ENCODE data around the gene MATN3.

Gene MATN3

DNA sequence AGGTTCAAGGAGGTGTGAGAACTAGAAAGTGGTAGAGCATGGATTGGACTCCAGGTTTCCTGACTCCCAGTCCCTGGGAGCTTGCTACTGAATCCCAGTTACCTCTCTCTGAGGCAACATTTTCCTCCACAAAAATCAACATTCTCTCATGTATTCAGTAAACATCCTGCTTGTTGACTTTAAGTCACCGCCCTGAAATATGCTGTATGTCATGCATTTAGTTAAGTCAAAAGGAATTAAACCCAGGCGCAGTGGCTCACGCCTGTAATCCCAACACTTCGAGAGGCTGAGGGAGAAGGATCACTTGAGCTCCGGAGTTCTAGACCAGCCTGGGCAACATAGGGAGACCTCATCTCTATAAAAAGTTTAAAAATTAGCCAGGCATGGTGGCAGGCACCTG, 3.8 kb downstream of the MATN3 start:
- Histone ChIP-seq H3K4me2 (ENCODE audit: low read length) (no peak overlapping the region), H4K5ac (ENCODE audit: low read length) (no peak overlapping the region), H2AK5ac (ENCODE audit: low read length) (no peak overlapping the region), H3K27ac (ENCODE audit: low read depth, low read length) (no peak overlapping the region), H4K8ac (ENCODE audit: low read depth, low read length) (no peak overlapping the region), H3K9ac (ENCODE audit: low read length) (no peak overlapping the region), H2BK5ac (ENCODE audit: low read length) (no peak overlapping the region), H3K36me3 (ENCODE audit: control insufficient read depth, insufficient read depth, low read length) (no peaks in the 10 kb centered on the region), H3K79me2 (ENCODE audit: control insufficient read depth, insufficient read depth, low read length) (no peaks in the 10 kb centered on the region), H3K4me3 (ENCODE audit: low read length) (no peak overlapping the region), H3K4me1 (ENCODE audit: control insufficient read depth, low read depth, low read length) (peaks cover 7% of the 10 kb centered on the region), H3K56ac (ENCODE audit: low read length) (no peak overlapping the region), H2BK120ac (ENCODE audit: low read depth, low read length) (no peak overlapping the region), H3K18ac (ENCODE audit: low read length) (no peak overlapping the region), H3K23ac (ENCODE audit: low read length) (no peak overlapping the region), H3K4ac (ENCODE audit: low read depth, low read length) (no peak overlapping the region), H2BK15ac (replicated peaks; ENCODE audit: low read depth) (no peak overlapping the region), H3K27me3 (ENCODE audit: insufficient read depth, low read length, poor library complexity) (no peaks in the 10 kb centered on the region), H3K79me1 (ENCODE audit: low read length) (peaks cover 3% of the 10 kb centered on the region)
- DNase-seq, result no peak
- no CpG with 5 or more reads among the region's 5 CpGs for WGBS (ENCODE audit: extremely low coverage, insufficient coverage, low lambda C conversion rate)

DNA sequence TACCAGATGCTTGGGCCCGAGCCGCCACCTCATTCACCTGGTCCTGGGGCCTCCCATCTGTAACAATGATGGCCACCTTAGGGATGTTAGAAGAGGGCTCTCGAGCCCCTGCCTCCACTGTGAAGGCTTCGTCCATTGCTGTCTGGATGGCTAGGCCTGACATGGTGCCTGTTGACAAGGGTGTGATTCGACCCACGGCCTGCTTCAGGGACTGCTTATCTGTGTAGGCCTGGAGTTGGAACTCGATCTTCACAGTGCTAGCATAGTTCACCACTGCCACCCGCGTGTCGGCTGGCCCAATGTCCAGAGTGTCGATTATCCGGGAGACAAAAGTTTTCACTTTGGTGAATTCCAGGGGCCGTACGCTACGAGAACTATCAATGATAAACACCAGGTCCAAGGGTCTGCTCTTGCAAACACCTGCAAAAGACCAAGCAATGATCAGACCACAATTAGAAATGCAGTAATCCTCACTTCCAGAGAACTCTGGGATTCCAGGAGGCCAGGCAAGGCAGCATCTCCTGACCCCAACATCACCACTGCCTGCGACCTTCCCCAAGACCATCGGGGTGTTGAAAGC, 6.5 kb downstream of the MATN3 start:
- Histone ChIP-seq H4K5ac (ENCODE audit: low read length) (no peak overlapping the region), H3K27me3 (ENCODE audit: insufficient read depth, low read length, poor library complexity) (no peaks in the 10 kb centered on the region), H3K56ac (ENCODE audit: low read length) (no peak overlapping the region), H2BK120ac (ENCODE audit: low read depth, low read length) (no peak overlapping the region), H3K27ac (ENCODE audit: low read depth, low read length) (no peak overlapping the region), H4K8ac (ENCODE audit: low read depth, low read length) (no peak overlapping the region), H3K4me3 (ENCODE audit: low read length) (no peak overlapping the region), H3K9ac (ENCODE audit: low read length) (no peak overlapping the region), H3K4ac (ENCODE audit: low read depth, low read length) (no peak overlapping the region), H3K4me1 (ENCODE audit: control insufficient read depth, low read depth, low read length) (peaks cover 5% of the 10 kb centered on the region), H3K18ac (ENCODE audit: low read length) (no peak overlapping the region), H3K36me3 (ENCODE audit: control insufficient read depth, insufficient read depth, low read length) (peaks cover 1% of the 10 kb centered on the region), H2AK5ac (ENCODE audit: low read length) (no peak overlapping the region), H2BK15ac (replicated peaks; ENCODE audit: low read depth) (no peak overlapping the region), H3K79me2 (ENCODE audit: control insufficient read depth, insufficient read depth, low read length) (no peaks in the 10 kb centered on the region), H2BK5ac (ENCODE audit: low read length) (no peak overlapping the region), H3K79me1 (ENCODE audit: low read length) (peaks cover 4% of the 10 kb centered on the region), H3K4me2 (ENCODE audit: low read length) (no peak overlapping the region), H3K23ac (ENCODE audit: low read length) (no peak overlapping the region)
- DNase-seq, result no peak
- WGBS (ENCODE audit: extremely low coverage, insufficient coverage, low lambda C conversion rate), result no CpG with 5 or more reads among the region's 17 CpGs

DNA sequence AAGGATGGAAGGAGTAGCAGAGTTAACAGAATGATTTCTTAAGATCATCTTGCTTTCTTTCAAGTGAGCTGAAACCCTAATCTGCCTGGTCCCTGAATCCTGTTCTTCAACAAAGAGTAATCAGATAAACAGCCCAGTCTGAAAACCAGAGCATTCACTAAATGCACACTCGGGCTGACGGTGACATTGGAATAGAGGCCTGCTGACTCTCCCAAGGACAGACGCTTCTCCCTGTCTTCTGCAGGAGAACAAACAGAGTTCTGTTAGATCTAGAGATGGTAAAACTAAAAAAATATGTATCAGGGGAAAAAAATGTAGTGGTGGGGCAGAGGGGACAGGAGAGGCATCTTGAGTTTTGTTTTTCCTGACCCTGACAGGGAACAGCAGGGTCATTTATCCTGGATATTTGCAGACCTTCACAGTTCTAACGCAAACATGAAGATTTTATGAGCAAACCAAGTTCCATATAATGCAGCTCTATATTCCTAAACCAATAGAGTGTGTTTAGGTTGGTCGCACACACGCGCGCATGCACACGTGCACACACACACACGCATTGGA, 7.3 kb downstream of the MATN3 start:
- no peak for DNase-seq
- Histone ChIP-seq H3K79me1 (ENCODE audit: low read length) (peaks cover 4% of the 10 kb centered on the region), H3K27me3 (ENCODE audit: insufficient read depth, low read length, poor library complexity) (no peaks in the 10 kb centered on the region), H3K4ac (ENCODE audit: low read depth, low read length) (no peak overlapping the region), H2BK5ac (ENCODE audit: low read length) (no peak overlapping the region), H3K9ac (ENCODE audit: low read length) (no peak overlapping the region), H3K56ac (ENCODE audit: low read length) (no peak overlapping the region), H3K4me2 (ENCODE audit: low read length) (no peak overlapping the region), H3K4me1 (ENCODE audit: control insufficient read depth, low read depth, low read length) (peaks cover 3% of the 10 kb centered on the region), H2BK15ac (replicated peaks; ENCODE audit: low read depth) (no peak overlapping the region), H3K27ac (ENCODE audit: low read depth, low read length) (no peak overlapping the region), H3K23ac (ENCODE audit: low read length) (no peak overlapping the region), H2AK5ac (ENCODE audit: low read length) (no peak overlapping the region), H4K5ac (ENCODE audit: low read length) (no peak overlapping the region), H3K4me3 (ENCODE audit: low read length) (no peak overlapping the region), H4K8ac (ENCODE audit: low read depth, low read length) (no peak overlapping the region), H3K36me3 (ENCODE audit: control insufficient read depth, insufficient read depth, low read length) (peaks cover 1% of the 10 kb centered on the region), H3K18ac (ENCODE audit: low read length) (no peak overlapping the region), H3K79me2 (ENCODE audit: control insufficient read depth, insufficient read depth, low read length) (no peaks in the 10 kb centered on the region), H2BK120ac (ENCODE audit: low read depth, low read length) (no peak overlapping the region)
- WGBS (ENCODE audit: extremely low coverage, insufficient coverage, low lambda C conversion rate), result no CpG with 5 or more reads among the region's 10 CpGs

DNA sequence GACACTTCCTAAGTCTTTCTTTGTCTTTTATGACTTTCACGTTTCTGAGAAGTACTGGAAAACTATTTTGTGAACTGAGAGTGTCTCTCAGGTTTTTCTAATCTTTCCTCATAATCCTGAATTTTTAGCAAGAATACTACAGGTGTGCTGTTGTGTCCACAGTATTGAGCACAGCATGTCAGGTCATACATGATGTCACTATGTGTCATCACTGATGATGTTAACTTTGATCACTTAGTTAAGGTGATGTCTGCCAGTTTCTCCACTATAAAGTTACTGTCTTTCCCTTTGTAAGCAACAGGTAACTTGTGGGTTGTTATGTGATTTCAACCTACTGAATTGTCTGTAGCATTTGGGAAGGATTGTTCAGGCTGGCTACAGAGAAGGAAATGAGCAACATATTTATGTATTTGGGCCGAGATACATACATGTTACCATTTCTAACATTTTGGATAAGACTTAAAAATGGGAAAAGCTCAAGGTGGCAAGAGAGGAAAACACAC, 11.1 kb downstream of the MATN3 start:
- Histone ChIP-seq H2BK5ac (ENCODE audit: low read length) (no peak overlapping the region), H3K4me3 (ENCODE audit: low read length) (no peak overlapping the region), H3K9ac (ENCODE audit: low read length) (no peak overlapping the region), H3K79me1 (ENCODE audit: low read length) (peaks cover 3% of the 10 kb centered on the region), H2BK120ac (ENCODE audit: low read depth, low read length) (no peak overlapping the region), H2AK5ac (ENCODE audit: low read length) (no peak overlapping the region), H4K5ac (ENCODE audit: low read length) (no peak overlapping the region), H3K27ac (ENCODE audit: low read depth, low read length) (no peak overlapping the region), H4K8ac (ENCODE audit: low read depth, low read length) (no peak overlapping the region), H2BK15ac (replicated peaks; ENCODE audit: low read depth) (no peak overlapping the region), H3K4me1 (ENCODE audit: control insufficient read depth, low read depth, low read length) (no peaks in the 10 kb centered on the region), H3K4me2 (ENCODE audit: low read length) (no peak overlapping the region), H3K18ac (ENCODE audit: low read length) (no peak overlapping the region), H3K79me2 (ENCODE audit: control insufficient read depth, insufficient read depth, low read length) (no peaks in the 10 kb centered on the region), H3K36me3 (ENCODE audit: control insufficient read depth, insufficient read depth, low read length) (peaks cover 1% of the 10 kb centered on the region), H3K23ac (ENCODE audit: low read length) (no peak overlapping the region), H3K27me3 (ENCODE audit: insufficient read depth, low read length, poor library complexity) (no peaks in the 10 kb centered on the region), H3K56ac (ENCODE audit: low read length) (no peak overlapping the region), H3K4ac (ENCODE audit: low read depth, low read length) (no peak overlapping the region)
- WGBS (ENCODE audit: extremely low coverage, insufficient coverage, low lambda C conversion rate), result no CpG with 5 or more reads among the region's 2 CpGs
- no peak for DNase-seq

DNA sequence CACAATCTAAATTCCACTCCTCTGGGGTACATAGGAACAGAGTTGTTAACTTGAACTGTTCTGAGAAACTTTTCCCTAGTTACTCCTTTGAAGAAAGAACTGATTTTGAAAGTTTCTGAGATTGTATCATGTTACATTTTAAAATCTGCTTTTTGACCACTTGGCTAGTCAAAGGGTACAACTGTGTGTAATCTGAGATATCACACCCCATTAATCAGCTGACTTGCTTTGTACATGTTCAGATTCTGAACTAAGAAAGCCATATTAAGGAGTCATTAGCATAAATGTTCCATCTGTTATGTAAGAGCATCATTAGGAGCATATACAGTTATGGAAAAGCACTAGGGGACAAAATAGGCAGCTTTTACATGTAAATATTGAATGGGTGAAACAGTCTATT, 18.7 kb downstream of the MATN3 start:
- Histone ChIP-seq H2BK5ac (ENCODE audit: low read length) (no peak overlapping the region), H2AK5ac (ENCODE audit: low read length) (no peak overlapping the region), H3K18ac (ENCODE audit: low read length) (no peak overlapping the region), H3K4me1 (ENCODE audit: control insufficient read depth, low read depth, low read length) (no peaks in the 10 kb centered on the region), H3K56ac (ENCODE audit: low read length) (no peak overlapping the region), H3K27ac (ENCODE audit: low read depth, low read length) (no peak overlapping the region), H4K5ac (ENCODE audit: low read length) (no peak overlapping the region), H3K9ac (ENCODE audit: low read length) (no peak overlapping the region), H4K8ac (ENCODE audit: low read depth, low read length) (no peak overlapping the region), H2BK15ac (replicated peaks; ENCODE audit: low read depth) (no peak overlapping the region), H3K79me1 (ENCODE audit: low read length) (no peaks in the 10 kb centered on the region), H3K23ac (ENCODE audit: low read length) (no peak overlapping the region), H2BK120ac (ENCODE audit: low read depth, low read length) (no peak overlapping the region), H3K4me3 (ENCODE audit: low read length) (no peak overlapping the region), H3K4ac (ENCODE audit: low read depth, low read length) (no peak overlapping the region), H3K27me3 (ENCODE audit: insufficient read depth, low read length, poor library complexity) (no peaks in the 10 kb centered on the region), H3K79me2 (ENCODE audit: control insufficient read depth, insufficient read depth, low read length) (peaks cover 3% of the 10 kb centered on the region), H3K4me2 (ENCODE audit: low read length) (no peak overlapping the region), H3K36me3 (ENCODE audit: control insufficient read depth, insufficient read depth, low read length) (no peaks in the 10 kb centered on the region)
- no peak for DNase-seq

DNA sequence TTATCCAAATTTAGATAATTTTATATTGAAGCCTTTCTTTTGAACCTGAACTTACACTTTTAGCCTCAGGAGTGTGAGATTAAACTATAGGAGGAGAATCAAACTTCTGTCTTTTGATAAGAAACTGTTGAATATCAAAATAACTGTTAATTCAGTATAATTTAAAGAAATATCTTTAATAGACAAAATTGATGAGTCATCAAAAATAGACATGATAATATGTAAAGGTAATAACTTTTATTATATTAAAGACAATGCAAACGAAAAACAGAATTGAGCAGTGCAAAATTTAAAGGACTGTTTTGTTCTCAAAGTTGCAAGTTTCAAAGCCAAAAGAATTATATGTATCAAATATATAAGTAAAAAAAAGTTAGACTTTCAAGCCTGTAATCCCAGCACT, 20.6 kb downstream of the MATN3 start:
- Histone ChIP-seq H2BK5ac (ENCODE audit: low read length) (no peak overlapping the region), H2AK5ac (ENCODE audit: low read length) (no peak overlapping the region)
- WGBS (ENCODE audit: extremely low coverage, insufficient coverage, low lambda C conversion rate), result no CpG with 5 or more reads among the region's 1 CpG

More for the DNA sequence above, 20.6 kb downstream of the MATN3 start:
- Histone ChIP-seq H3K27ac (ENCODE audit: low read depth, low read length) (no peak overlapping the region), H2BK120ac (ENCODE audit: low read depth, low read length) (no peak overlapping the region), H3K27me3 (ENCODE audit: insufficient read depth, low read length, poor library complexity) (no peaks in the 10 kb centered on the region), H3K79me1 (ENCODE audit: low read length) (no peaks in the 10 kb centered on the region), H3K9ac (ENCODE audit: low read length) (no peak overlapping the region), H3K36me3 (ENCODE audit: control insufficient read depth, insufficient read depth, low read length) (no peaks in the 10 kb centered on the region), H4K5ac (ENCODE audit: low read length) (no peak overlapping the region), H3K23ac (ENCODE audit: low read length) (no peak overlapping the region), H3K4me2 (ENCODE audit: low read length) (no peak overlapping the region), H3K18ac (ENCODE audit: low read length) (no peak overlapping the region), H3K56ac (ENCODE audit: low read length) (no peak overlapping the region), H3K4ac (ENCODE audit: low read depth, low read length) (no peak overlapping the region), H3K4me1 (ENCODE audit: control insufficient read depth, low read depth, low read length) (no peaks in the 10 kb centered on the region), H3K4me3 (ENCODE audit: low read length) (no peak overlapping the region), H3K79me2 (ENCODE audit: control insufficient read depth, insufficient read depth, low read length) (peaks cover 3% of the 10 kb centered on the region), H4K8ac (ENCODE audit: low read depth, low read length) (no peak overlapping the region), H2BK15ac (replicated peaks; ENCODE audit: low read depth) (no peak overlapping the region)
- DNase-seq, result no peak

Data from mesendoderm (in vitro differentiated cells).